ENCODE data around the gene SLC39A7. TPM values are rescaled to one million over a fixed set of nuclear protein-coding genes. Genes with fewer than 3 reads are reported as not detected.

SLC39A7 gene
- total RNA-seq, 1 experiment from 2014 or later, result 130 TPM

- H2AFZ ChIP-seq (ENCODE audit: low read depth, low read length, poor library complexity, severe bottlenecking), result no peak overlapping the region
- RAD21 ChIA-PET (ENCODE audit: low non-redundant PET in 1 of 2, low total read pairs in 2 of 2, uncharacterized antibody in 2 of 2, unreplicated experiment in 2 of 2), result no interaction called here
- no peak overlapping the region for H3K4me2 ChIP-seq (ENCODE audit: low read length)
- DNase-seq (ENCODE audit: low read depth, low spot score) (no peak), ATAC-seq (no peak)
- H3K9me2 ChIP-seq (ENCODE audit: insufficient read depth), result no peaks in the 10 kb centered on the region
- TF ChIP-seq EZH2 (IDR thresholded peaks at IDR 0.05) (no peak), SP1 (IDR thresholded peaks at IDR 0.05; ENCODE audit: low read depth) (no peak), SRF (IDR thresholded peaks at IDR 0.05; ENCODE audit: low read depth) (no peak), MAX (IDR thresholded peaks at IDR 0.05) (no peak), EZH2phosphoT487 (IDR thresholded peaks at IDR 0.05; ENCODE audit: borderline replicate concordance) (no peak), SIN3A (IDR thresholded peaks at IDR 0.05; ENCODE audit: low read depth) (no peak), REST (IDR thresholded peaks at IDR 0.05; ENCODE audit: low read depth) (no peak), ZNF274 (IDR thresholded peaks at IDR 0.05; ENCODE audit: low read depth, low read length) (no peak), CBX3 (IDR thresholded peaks at IDR 0.05; ENCODE audit: low read depth) (no peak), POLR2A (IDR thresholded peaks at IDR 0.05; ENCODE audit: borderline replicate concordance, extremely low read depth, insufficient read depth, insufficient read length) (no peak), POLR2AphosphoS5 (IDR thresholded peaks at IDR 0.05; ENCODE audit: low read depth, low read length) (no peak), ZFX (IDR thresholded peaks at IDR 0.05) (no peak)
- H3K9ac ChIP-seq (ENCODE audit: low read length), result no peak overlapping the region
- CTCF ChIA-PET, result no interaction called here
- no peak overlapping the region for H3K4me3 ChIP-seq (replicated peaks in 1 of 2; ENCODE audit: low read depth in 1 of 2, low read length in 2 of 2)
- H3K36me3 ChIP-seq (ENCODE audit: control insufficient read depth in 1 of 2, insufficient read depth in 2 of 2, low read length in 2 of 2), result peaks cover 14 to 27% of the 10 kb centered on the region in 2 experiments; a peak in 3 of 4 replicates
- H4K20me1 ChIP-seq (ENCODE audit: insufficient read depth), result no peaks in the 10 kb centered on the region
- no TSS peak for BruUV-seq (replicated peaks)
- no peaks in the 10 kb centered on the region for H3K9me3 ChIP-seq (ENCODE audit: control insufficient read depth in 1 of 2, insufficient read depth in 1 of 2, low read depth in 1 of 2, low read length in 2 of 2)
- H3K27me3 ChIP-seq (ENCODE audit: insufficient read depth, low read length), result no peaks in the 10 kb centered on the region
- no peak overlapping the region for H3K27ac ChIP-seq (ENCODE audit: low read depth, low read length)
- intact Hi-C loops (cut with micrococcal nuclease), result loop anchor here (10.0 kb wide), 1 partner anchor 212 kb away; the partner anchor contains the start of genes CUTA and PHF1
- POLR2A ChIA-PET, result no interaction called here
- peaks cover 60% of the 10 kb centered on the region for H3K79me2 ChIP-seq (ENCODE audit: insufficient read depth, low read length)
- H3K4me1 ChIP-seq (ENCODE audit: control insufficient read depth in 1 of 2, insufficient read depth in 2 of 2, low read length in 2 of 2), result peaks cover 49 to 75% of the 10 kb centered on the region in 2 experiments
Observed at GRCh38 chr6:33202799-33203198, 2.1 kb downstream of the SLC39A7 start.
